ENCODE data around the gene ANKRD30B. TPM values are rescaled to one million over a fixed set of nuclear protein-coding genes. Genes with fewer than 3 reads are reported as not detected.

ANKRD30B gene, protein sequence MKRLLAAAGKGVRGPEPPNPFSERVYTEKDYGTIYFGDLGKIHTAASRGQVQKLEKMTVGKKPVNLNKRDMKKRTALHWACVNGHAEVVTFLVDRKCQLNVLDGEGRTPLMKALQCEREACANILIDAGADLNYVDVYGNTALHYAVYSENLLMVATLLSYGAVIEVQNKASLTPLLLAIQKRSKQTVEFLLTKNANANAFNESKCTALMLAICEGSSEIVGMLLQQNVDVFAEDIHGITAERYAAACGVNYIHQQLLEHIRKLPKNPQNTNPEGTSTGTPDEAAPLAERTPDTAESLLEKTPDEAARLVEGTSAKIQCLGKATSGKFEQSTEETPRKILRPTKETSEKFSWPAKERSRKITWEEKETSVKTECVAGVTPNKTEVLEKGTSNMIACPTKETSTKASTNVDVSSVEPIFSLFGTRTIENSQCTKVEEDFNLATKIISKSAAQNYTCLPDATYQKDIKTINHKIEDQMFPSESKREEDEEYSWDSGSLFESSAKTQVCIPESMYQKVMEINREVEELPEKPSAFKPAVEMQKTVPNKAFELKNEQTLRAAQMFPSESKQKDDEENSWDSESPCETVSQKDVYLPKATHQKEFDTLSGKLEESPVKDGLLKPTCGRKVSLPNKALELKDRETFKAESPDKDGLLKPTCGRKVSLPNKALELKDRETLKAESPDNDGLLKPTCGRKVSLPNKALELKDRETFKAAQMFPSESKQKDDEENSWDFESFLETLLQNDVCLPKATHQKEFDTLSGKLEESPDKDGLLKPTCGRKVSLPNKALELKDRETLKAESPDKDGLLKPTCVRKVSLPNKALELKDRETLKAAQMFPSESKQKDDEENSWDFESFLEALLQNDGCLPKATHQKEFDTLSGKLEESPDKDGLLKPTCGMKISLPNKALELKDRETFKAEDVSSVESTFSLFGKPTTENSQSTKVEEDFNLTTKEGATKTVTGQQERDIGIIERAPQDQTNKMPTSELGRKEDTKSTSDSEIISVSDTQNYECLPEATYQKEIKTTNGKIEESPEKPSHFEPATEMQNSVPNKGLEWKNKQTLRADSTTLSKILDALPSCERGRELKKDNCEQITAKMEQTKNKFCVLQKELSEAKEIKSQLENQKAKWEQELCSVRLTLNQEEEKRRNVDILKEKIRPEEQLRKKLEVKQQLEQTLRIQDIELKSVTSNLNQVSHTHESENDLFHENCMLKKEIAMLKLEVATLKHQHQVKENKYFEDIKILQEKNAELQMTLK (N-terminal part only)
- total RNA-seq (2011; cell fraction: chromatin; rRNA removed; ENCODE audit: low replicate concordance): not detected in 2 replicates
- not detected in 2 replicates for total RNA-seq (2011; cell fraction: nucleolus; rRNA removed)
- total RNA-seq (2011; cell fraction: nucleoplasm; rRNA removed): not detected in 2 replicates
- total RNA-seq (2014; rRNA removed) (not detected in 2 replicates), total RNA-seq (2014; rRNA removed; fragmentation: Illumina TruSeq; extraction: Trizol) (not detected in 2 replicates), total RNA-seq (2015; rRNA removed; fragmentation: Illumina TruSeq; extraction: Trizol) (not detected in 2 replicates), total RNA-seq (2021) (not detected in 2 replicates), polyA plus RNA-seq (2011; rRNA removed) (not detected in 2 replicates), polyA plus RNA-seq (2014; fragmentation: Illumina TruSeq; extraction: Trizol) (not detected in 2 replicates), polyA plus RNA-seq (2014; fragmentation: Nextera tagmentation; extraction: Ambion mirVana) (not detected), polyA plus RNA-seq (2014; rRNA removed) (not detected in 2 replicates), polyA minus RNA-seq (2011; rRNA and poly(A)+ RNA removed) (not detected in 2 replicates), Bru-seq, nascent RNA (not detected), BruChase-seq, experiment 1, labeled RNA remaining after a 2-hour chase (not detected), BruChase-seq, experiment 2, labeled RNA remaining after a 6-hour chase (not detected)
- polyA plus RNA-seq (2011; cell fraction: cytosol; rRNA removed): not detected in 2 replicates
- not detected in 2 replicates for polyA plus RNA-seq (2011; cell fraction: nucleus; rRNA removed)
- polyA plus RNA-seq (2012): not detected in 2 replicates
- not detected in 2 replicates for polyA minus RNA-seq (2011; cell fraction: cytosol; rRNA and poly(A)+ RNA removed)
- polyA minus RNA-seq (2011; cell fraction: nucleus; rRNA and poly(A)+ RNA removed): not detected in 2 replicates
- long read RNA-seq, experiment 1: 0 reads
- long read RNA-seq, experiment 2: 0 reads
- long read RNA-seq, experiment 3: 0 reads

DNA sequence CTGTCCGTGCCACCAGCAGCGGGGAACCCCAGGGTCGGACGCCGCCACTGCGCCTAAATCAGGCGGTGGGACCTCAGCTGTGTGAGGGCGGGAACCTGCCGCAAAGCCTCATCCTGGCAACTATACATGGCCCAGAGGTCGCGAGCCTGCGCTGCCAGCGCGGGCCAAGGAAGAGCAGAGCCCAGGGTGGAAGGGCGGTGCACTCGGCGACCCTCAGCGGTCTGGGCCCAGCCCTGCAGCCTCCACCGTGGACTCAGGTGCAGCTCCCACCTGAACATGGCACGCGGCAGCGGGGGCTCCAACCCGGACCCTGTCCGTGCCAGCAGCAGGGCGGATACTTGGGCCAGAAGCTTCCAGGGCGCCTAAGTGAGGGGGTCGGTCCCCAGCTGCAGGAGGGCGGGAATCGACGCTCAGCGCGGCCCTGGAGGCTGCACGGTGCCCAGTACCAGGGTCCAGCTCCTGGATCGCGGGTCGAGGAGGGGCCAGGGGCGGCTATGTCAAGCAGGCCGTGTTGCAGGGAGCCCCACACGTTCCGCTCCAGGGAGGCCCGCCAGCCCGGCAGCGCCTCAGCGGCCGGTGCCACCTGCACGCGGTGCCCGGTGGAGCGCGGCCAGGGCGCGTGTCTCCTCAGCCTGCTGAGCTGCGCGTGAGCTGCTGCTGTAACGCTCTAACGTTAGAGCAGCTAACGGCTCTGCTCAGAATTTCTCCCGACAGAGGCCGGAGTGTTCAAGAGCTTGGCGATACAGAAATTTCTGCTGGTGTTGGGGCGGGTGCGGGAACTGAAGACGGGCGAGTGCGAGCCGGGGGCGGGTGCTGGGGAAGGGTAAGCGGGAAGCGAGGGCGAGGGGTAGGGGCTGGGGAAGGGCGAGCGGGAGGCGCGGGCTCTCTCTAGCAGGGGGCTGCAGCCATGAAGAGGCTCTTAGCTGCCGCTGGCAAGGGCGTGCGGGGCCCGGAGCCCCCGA is at the start of gene ANKRD30B:
TSS of gene ANKRD30B (plus strand) at position 660 of the 962 bp plus-strand sequence. CDS start at position 908, 248 bp downstream.
- no peaks in the 10 kb centered on the region for H3K36me3 ChIP-seq (ENCODE audit: control insufficient read depth, insufficient read depth, low read length)
- H2AFZ ChIP-seq (ENCODE audit: low read depth, low read length): no peak within 1 kb of the TSS
- no peaks in the 10 kb centered on the region for H3K9me1 ChIP-seq (ENCODE audit: control insufficient read depth, insufficient read depth, low read length)
- DNase-seq (ENCODE audit: extremely low read depth in 1 of 4, low spot score in 3 of 4): no peak
- intact Hi-C loops (cut with micrococcal nuclease): no loop called here
- H3K4me3 ChIP-seq: no peak within 1 kb of the TSS
- no peak within 1 kb of the TSS for H3K4me2 ChIP-seq (ENCODE audit: insufficient read depth, low read length)
- no peaks in the 10 kb centered on the region for H3K79me2 ChIP-seq (ENCODE audit: control insufficient read depth, insufficient read depth, low read length)
- no peak for FAIRE-seq
- no peak within 1 kb of the TSS for H3K9ac ChIP-seq (ENCODE audit: insufficient read depth in 1 of 2, low read depth in 2 of 2, low read length in 2 of 2)
- H4K20me1 ChIP-seq (replicated peaks; ENCODE audit: control insufficient read depth, insufficient read depth, low read length): no peaks in the 10 kb centered on the region
- BruUV-seq (replicated peaks): no TSS peak
- H3K4me1 ChIP-seq (replicated peaks in 1 of 2; ENCODE audit: control insufficient read depth in 2 of 2, insufficient read depth in 2 of 2, low read length in 2 of 2): no peaks in the 10 kb centered on the region
- POLR2A ChIA-PET: no interaction called here
- in situ Hi-C loops (cut with MboI): no loop called here
- no peaks in the 10 kb centered on the region for H3K27me3 ChIP-seq (ENCODE audit: control insufficient read depth in 2 of 2, insufficient read depth in 2 of 2, low read length in 2 of 2)
- no peak for ATAC-seq
- WGBS (ENCODE audit: insufficient coverage, low coverage, missing lambda C conversion rate): 11% methylated on average over 45 of the region's 79 CpGs
- H3K27ac ChIP-seq (ENCODE audit: extremely low read depth, low read depth, low read length): no peak within 1 kb of the TSS
- CTCF ChIA-PET (ENCODE audit: low intra/inter-chr PET ratio): no interaction called here
- H3K9me3 ChIP-seq (replicated peaks; ENCODE audit: control insufficient read depth, insufficient read depth, low read depth, low read length): no peaks in the 10 kb centered on the region
- TF ChIP-seq STAG1 (CRISPR knock-in tag; IDR thresholded peaks at IDR 0.05; ENCODE audit: borderline replicate concordance) (no peak), GATAD2B (IDR thresholded peaks at IDR 0.05; ENCODE audit: borderline replicate concordance) (no peak), ZNF583 (CRISPR knock-in tag; IDR thresholded peaks at IDR 0.05) (no peak), ZNF12 (CRISPR knock-in tag; IDR thresholded peaks at IDR 0.05) (no peak), MCM2 (IDR thresholded peaks at IDR 0.05; ENCODE audit: low read depth) (no peak), C11orf30 (IDR thresholded peaks at IDR 0.05; ENCODE audit: low read depth) (no peak), SMAD3 (CRISPR knock-in tag; conservative IDR thresholded peaks at IDR 0.05) (no peak), EZH2 (IDR thresholded peaks at IDR 0.05; ENCODE audit: borderline replicate concordance, low read depth, low read length) (no peak), RNF2 (IDR thresholded peaks at IDR 0.05) (no peak), POLR2B (IDR thresholded peaks at IDR 0.05; ENCODE audit: low read depth, partially characterized antibody) (no peak), HDAC6 (IDR thresholded peaks at IDR 0.05; ENCODE audit: low read depth, low read length) (no peak), FOXA3 (CRISPR knock-in tag; conservative IDR thresholded peaks at IDR 0.05 in 1 of 2, IDR thresholded peaks at IDR 0.05 in 1 of 2) (no peak)
- TF ChIP-seq, protein P1, sequence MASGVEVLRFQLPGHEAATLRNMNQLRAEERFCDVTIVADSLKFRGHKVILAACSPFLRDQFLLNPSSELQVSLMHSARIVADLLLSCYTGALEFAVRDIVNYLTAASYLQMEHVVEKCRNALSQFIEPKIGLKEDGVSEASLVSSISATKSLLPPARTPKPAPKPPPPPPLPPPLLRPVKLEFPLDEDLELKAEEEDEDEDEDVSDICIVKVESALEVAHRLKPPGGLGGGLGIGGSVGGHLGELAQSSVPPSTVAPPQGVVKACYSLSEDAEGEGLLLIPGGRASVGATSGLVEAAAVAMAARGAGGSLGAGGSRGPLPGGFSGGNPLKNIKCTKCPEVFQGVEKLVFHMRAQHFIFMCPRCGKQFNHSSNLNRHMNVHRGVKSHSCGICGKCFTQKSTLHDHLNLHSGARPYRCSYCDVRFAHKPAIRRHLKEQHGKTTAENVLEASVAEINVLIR (CRISPR knock-in tag; IDR thresholded peaks at IDR 0.05): no peak
